Activated naive CD4-positive, alpha-beta T cell treated with anti-CD3 and anti-CD28 coated beads, Interleukin-2, amount 50 U/mL, for 24 hours (primary cell): Measurements from ENCODE around the gene DKK3.

Experiments used
- H3K27ac Mint-ChIP-seq: one replicate; pipeline ENCODE4 v1.8.0; 2021; ENCODE audit warnings: mild to moderate bottlenecking, mixed read lengths
- H3K27me3 Mint-ChIP-seq: one replicate; pipeline ENCODE4 v1.8.0; 2021; ENCODE audit warnings: mixed read lengths
- H3K36me3 Mint-ChIP-seq: one replicate; pipeline ENCODE4 v1.8.0; 2021; ENCODE audit warnings: mixed read lengths
- H3K4me1 Mint-ChIP-seq: one replicate; pipeline ENCODE4 v1.8.0; 2021; ENCODE audit warnings: mixed read lengths
- H3K4me3 Mint-ChIP-seq: one replicate; pipeline ENCODE4 v1.8.0; 2021; ENCODE audit warnings: mild to moderate bottlenecking, mixed read lengths
- H3K9me3 Mint-ChIP-seq: one replicate; pipeline ENCODE4 v1.8.0; 2021; ENCODE audit warnings: mixed read lengths

DKK3 gene

GRCh38 chr11:12017243-12017678 is 8.8 kb upstream of the DKK3 start:
- H3K27me3 Mint-ChIP-seq: peaks cover 13% of the 10 kb centered on the region

GRCh38 chr11:12016246-12016645 is 7.8 kb upstream of the DKK3 start:
- Mint-ChIP-seq H3K4me1 (no peaks in the 10 kb centered on the region), H3K36me3 (no peaks in the 10 kb centered on the region), H3K27ac (no peak overlapping the region), H3K27me3 (peaks cover 15% of the 10 kb centered on the region), H3K4me3 (no peak overlapping the region), H3K9me3 (no peaks in the 10 kb centered on the region)

More at GRCh38 chr11:12017243-12017678, 8.8 kb upstream of the DKK3 start:
- Mint-ChIP-seq H3K4me1 (no peaks in the 10 kb centered on the region), H3K4me3 (no peak overlapping the region), H3K36me3 (no peaks in the 10 kb centered on the region), H3K27ac (no peak overlapping the region), H3K9me3 (no peaks in the 10 kb centered on the region)

- H3K4me3 Mint-ChIP-seq: no peak overlapping the region
- H3K9me3 Mint-ChIP-seq: no peaks in the 10 kb centered on the region
- H3K36me3 Mint-ChIP-seq: no peaks in the 10 kb centered on the region
- H3K27me3 Mint-ChIP-seq: peaks cover 19% of the 10 kb centered on the region
- no peaks in the 10 kb centered on the region for H3K4me1 Mint-ChIP-seq
- H3K27ac Mint-ChIP-seq: no peak overlapping the region
Measured at GRCh38 chr11:12015486-12015885, 7.1 kb upstream of the DKK3 start.

GRCh38 chr11:12013781-12014180 is 5.4 kb upstream of the DKK3 start:
- no peaks in the 10 kb centered on the region for H3K9me3 Mint-ChIP-seq
- no peak overlapping the region for H3K27ac Mint-ChIP-seq
- H3K27me3 Mint-ChIP-seq: peaks cover 31% of the 10 kb centered on the region
- no peak overlapping the region for H3K4me3 Mint-ChIP-seq
- H3K36me3 Mint-ChIP-seq: no peaks in the 10 kb centered on the region
- peaks cover 5% of the 10 kb centered on the region for H3K4me1 Mint-ChIP-seq

- no peaks in the 10 kb centered on the region for H3K9me3 Mint-ChIP-seq
- peaks cover 13% of the 10 kb centered on the region for H3K4me1 Mint-ChIP-seq
- H3K27ac Mint-ChIP-seq: peak overlapping the region; percentile 9
- no peaks in the 10 kb centered on the region for H3K36me3 Mint-ChIP-seq
- H3K27me3 Mint-ChIP-seq: peaks cover 58% of the 10 kb centered on the region
- H3K4me3 Mint-ChIP-seq: peak overlapping the region; percentile 79
Measured at GRCh38 chr11:12009617-12010321, 1.3 kb upstream of the DKK3 start.

GRCh38 chr11:12008790-12009616 is 577 bp upstream of the DKK3 start:
- no peaks in the 10 kb centered on the region for H3K36me3 Mint-ChIP-seq
- H3K27ac Mint-ChIP-seq: no peak overlapping the region
- H3K27me3 Mint-ChIP-seq: peaks cover 65% of the 10 kb centered on the region
- H3K4me3 Mint-ChIP-seq: peak overlapping the region; percentile 79
- no peaks in the 10 kb centered on the region for H3K9me3 Mint-ChIP-seq
- H3K4me1 Mint-ChIP-seq: peaks cover 13% of the 10 kb centered on the region

GRCh38 chr11:12007230-12007593 is 1.2 kb downstream of the DKK3 start:
- no peak overlapping the region for H3K27ac Mint-ChIP-seq
- no peaks in the 10 kb centered on the region for H3K9me3 Mint-ChIP-seq
- peaks cover 13% of the 10 kb centered on the region for H3K4me1 Mint-ChIP-seq
- peak overlapping the region; percentile 27 for H3K4me3 Mint-ChIP-seq
- H3K27me3 Mint-ChIP-seq: peaks cover 60% of the 10 kb centered on the region
- H3K36me3 Mint-ChIP-seq: no peaks in the 10 kb centered on the region

GRCh38 chr11:12006552-12007229 is 1.7 kb downstream of the DKK3 start:
- Mint-ChIP-seq H3K4me3 (peak overlapping the region; percentile 19), H3K9me3 (no peaks in the 10 kb centered on the region), H3K27ac (no peak overlapping the region), H3K36me3 (no peaks in the 10 kb centered on the region), H3K4me1 (peaks cover 13% of the 10 kb centered on the region), H3K27me3 (peaks cover 59% of the 10 kb centered on the region)

- peaks cover 13% of the 10 kb centered on the region for H3K4me1 Mint-ChIP-seq
- H3K9me3 Mint-ChIP-seq: no peaks in the 10 kb centered on the region
- H3K4me3 Mint-ChIP-seq: no peak overlapping the region
- H3K27ac Mint-ChIP-seq: no peak overlapping the region
- H3K27me3 Mint-ChIP-seq: peaks cover 58% of the 10 kb centered on the region
- H3K36me3 Mint-ChIP-seq: no peaks in the 10 kb centered on the region
Measured at GRCh38 chr11:12005476-12005875, 3.0 kb downstream of the DKK3 start.

GRCh38 chr11:12005061-12005460 is 3.4 kb downstream of the DKK3 start:
- Mint-ChIP-seq H3K27me3 (peaks cover 54% of the 10 kb centered on the region), H3K9me3 (no peaks in the 10 kb centered on the region), H3K4me1 (peaks cover 13% of the 10 kb centered on the region), H3K4me3 (no peak overlapping the region), H3K36me3 (no peaks in the 10 kb centered on the region), H3K27ac (no peak overlapping the region)

- Mint-ChIP-seq H3K36me3 (no peaks in the 10 kb centered on the region), H3K4me3 (no peak overlapping the region), H3K27ac (no peak overlapping the region), H3K9me3 (no peaks in the 10 kb centered on the region), H3K27me3 (peaks cover 47% of the 10 kb centered on the region), H3K4me1 (peaks cover 8% of the 10 kb centered on the region)
Measured at GRCh38 chr11:12003815-12004214, 4.6 kb downstream of the DKK3 start.

GRCh38 chr11:12003336-12003735 is 5.1 kb downstream of the DKK3 start:
- H3K4me3 Mint-ChIP-seq: no peak overlapping the region
- no peak overlapping the region for H3K27ac Mint-ChIP-seq
- no peaks in the 10 kb centered on the region for H3K36me3 Mint-ChIP-seq
- H3K27me3 Mint-ChIP-seq: peaks cover 46% of the 10 kb centered on the region
- H3K9me3 Mint-ChIP-seq: no peaks in the 10 kb centered on the region
- peaks cover 11% of the 10 kb centered on the region for H3K4me1 Mint-ChIP-seq

GRCh38 chr11:12001186-12001585 is 7.2 kb downstream of the DKK3 start:
- no peaks in the 10 kb centered on the region for H3K9me3 Mint-ChIP-seq
- peaks cover 33% of the 10 kb centered on the region for H3K27me3 Mint-ChIP-seq
- no peak overlapping the region for H3K27ac Mint-ChIP-seq
- peaks cover 4% of the 10 kb centered on the region for H3K4me1 Mint-ChIP-seq
- H3K36me3 Mint-ChIP-seq: no peaks in the 10 kb centered on the region
- H3K4me3 Mint-ChIP-seq: no peak overlapping the region

GRCh38 chr11:11998091-11998781 is 10.2 kb downstream of the DKK3 start:
- H3K27ac Mint-ChIP-seq: no peak overlapping the region
- peak overlapping the region; percentile 54 for H3K4me3 Mint-ChIP-seq
- no peaks in the 10 kb centered on the region for H3K9me3 Mint-ChIP-seq
- peaks cover 4% of the 10 kb centered on the region for H3K4me1 Mint-ChIP-seq
- H3K27me3 Mint-ChIP-seq: peaks cover 16% of the 10 kb centered on the region
- no peaks in the 10 kb centered on the region for H3K36me3 Mint-ChIP-seq

GRCh38 chr11:11997049-11997322 is 11.4 kb downstream of the DKK3 start:
- Mint-ChIP-seq H3K36me3 (no peaks in the 10 kb centered on the region), H3K9me3 (no peaks in the 10 kb centered on the region), H3K27ac (no peak overlapping the region), H3K27me3 (peaks cover 10% of the 10 kb centered on the region), H3K4me1 (peaks cover 4% of the 10 kb centered on the region), H3K4me3 (no peak overlapping the region)
